Stimulated activated CD8-positive, alpha-beta memory T cell treated with anti-CD3 and anti-CD28 coated beads, Interleukin-12 subunit alpha, Interleukin-12 subunit beta, amount 100 ng/mL, for 1 hour (primary cell): ENCODE results near the gene NCK2.

Experiments used
- DNase-seq: peaks from one replicate; pipeline ENCODE4 v3.0.0-alpha.2; 2020; ENCODE audit warnings: low read depth

Gene NCK2

DNA sequence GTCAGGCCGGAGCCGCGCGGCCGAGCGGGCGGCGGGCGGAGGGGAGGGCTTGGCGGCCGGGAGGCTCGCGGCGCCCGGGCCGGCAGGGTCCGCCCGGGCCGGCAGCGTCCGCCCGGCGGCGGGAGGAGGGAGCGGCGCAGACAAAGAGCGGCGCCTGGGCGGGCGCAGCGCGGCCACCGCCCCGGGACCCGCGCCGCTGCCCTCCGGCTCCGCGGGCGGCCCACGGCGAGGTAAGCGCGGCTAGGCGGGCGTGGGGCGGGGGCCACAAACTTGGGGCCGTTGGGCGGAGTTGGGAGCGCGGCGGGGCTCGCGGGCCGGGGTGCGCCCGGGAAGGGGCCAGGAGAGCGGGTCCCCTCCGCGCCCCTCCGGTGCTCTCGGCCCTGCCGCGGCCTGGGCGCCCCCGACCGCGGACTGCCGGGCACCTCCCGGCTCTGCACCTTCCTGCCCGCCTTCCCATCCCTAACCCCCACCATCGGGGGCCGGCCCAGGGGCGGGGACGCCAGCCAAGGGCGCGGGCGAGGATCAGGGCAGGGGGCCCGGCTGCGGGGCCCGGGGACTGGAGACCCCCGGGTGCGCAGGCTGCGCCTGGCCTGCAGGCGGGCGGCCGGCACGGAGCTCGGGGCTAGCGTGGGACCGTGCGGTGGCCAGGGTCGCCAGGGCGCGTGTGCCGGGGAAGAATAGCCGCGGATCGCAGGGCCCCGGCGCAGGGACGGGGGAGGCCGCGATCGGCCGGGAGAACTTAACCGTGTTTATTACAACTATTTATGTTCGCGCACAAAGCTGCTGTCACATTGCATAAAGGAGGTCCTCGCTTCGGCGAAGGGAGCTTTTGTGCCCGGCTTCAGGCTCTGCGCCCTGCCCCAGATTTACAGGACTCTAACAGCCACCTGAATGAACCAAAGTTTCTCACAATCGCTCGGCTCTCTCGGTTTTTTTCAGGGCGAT, at the start of gene NCK2:
NCK2 (plus strand) TSS at position 4 of the 945 bp plus-strand sequence. CDS start 110,152 bp downstream, outside the sequence.
- DNase-seq, result no peak

- no peak for DNase-seq
These were observed 46.8 kb upstream of the NCK2 start for GRCh38 chr2:105697781-105698449.

DNA sequence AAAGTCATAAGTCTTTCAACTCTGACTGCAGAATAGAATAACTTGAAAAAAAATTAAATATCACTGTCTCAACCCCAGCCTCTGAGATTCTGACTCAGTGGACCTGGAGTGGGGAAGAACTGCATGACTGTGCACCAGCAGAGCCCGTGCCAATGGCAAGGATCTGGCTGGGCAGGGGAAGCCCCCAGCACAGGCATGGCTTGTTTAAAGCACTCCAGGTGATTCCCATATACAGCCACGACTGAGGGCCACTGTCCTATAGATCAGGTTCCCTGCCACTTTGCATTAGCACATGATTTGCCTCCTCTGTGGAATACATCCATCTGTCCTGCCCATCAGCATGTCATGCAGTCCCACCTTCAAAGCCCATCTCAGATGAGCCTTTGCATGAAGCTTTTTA, 45.9 kb upstream of the NCK2 start:
- DNase-seq, result no peak

GRCh38 chr2:105701042-105701441, 43.7 kb upstream of the NCK2 start:
- DNase-seq, result no peak

GRCh38 chr2:105708697-105709096, 36.0 kb upstream of the NCK2 start:
- DNase-seq, result no peak

- no peak for DNase-seq
These were observed 33.3 kb upstream of the NCK2 start for GRCh38 chr2:105711394-105711793.

GRCh38 chr2:105712166-105712915, 32.4 kb upstream of the NCK2 start:
- DNase-seq, result no peak

DNA sequence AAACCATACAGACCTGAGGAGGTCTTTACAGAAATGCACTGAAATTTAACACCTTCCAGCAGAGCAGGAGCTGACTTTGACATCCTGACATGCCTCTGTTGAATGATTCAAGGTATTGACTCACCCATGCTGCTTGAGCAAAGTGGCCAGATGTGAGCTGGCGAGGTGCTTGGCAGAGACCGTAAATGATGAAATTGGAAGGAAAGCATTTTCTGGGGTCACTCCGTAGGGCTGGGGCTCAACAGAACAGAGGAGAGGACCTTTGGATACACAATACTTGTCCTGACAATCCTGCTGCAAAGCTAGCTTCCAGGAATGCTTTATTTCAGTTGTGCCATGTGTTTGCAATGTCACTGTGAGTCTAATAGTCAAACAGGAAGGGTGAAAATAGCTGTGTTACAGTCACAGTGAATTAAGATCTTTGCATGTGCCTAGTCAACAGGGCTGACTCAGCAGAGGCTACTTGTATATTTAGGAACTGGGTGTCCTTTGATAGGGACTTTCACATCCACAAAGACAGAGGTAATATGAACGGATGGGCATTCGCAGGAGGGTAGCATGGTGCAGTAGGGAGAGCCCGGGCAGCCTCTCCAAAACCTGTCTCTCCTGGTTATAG, 31.6 kb upstream of the NCK2 start:
- no peak for DNase-seq

GRCh38 chr2:105714141-105714540, 30.6 kb upstream of the NCK2 start:
- DNase-seq, result no peak

- no peak for DNase-seq
These were observed 25.7 kb upstream of the NCK2 start for GRCh38 chr2:105718846-105719481.

- no peak for DNase-seq
These were observed 22.7 kb upstream of the NCK2 start for GRCh38 chr2:105721991-105722511.

DNA sequence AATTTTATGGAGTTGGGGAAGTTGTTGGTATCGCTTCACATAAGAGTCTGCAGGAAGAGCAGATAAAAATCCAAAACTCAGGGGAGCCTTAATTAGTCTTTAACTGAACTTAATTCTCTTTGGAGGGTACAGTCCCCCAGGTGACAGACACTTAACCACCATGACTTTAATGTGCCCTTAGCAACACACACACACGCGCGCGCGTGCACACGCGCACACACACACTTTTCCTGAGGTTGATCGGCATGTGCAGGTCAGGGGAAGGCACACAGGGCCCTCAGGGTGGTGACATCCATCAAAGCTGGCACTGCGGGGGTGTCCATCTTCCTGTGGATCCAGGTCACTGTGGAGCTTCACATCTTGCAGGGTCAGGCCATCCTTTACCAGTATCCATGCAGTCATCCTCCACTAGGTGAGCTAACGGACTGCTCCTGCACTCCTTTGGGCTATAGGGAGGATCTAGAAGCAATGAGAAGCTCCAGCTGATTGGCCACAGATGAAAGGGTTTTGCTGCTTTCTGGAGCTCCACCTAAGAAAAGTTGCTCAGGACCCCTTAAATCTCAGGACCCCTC, 21.9 kb upstream of the NCK2 start:
- no peak for DNase-seq

DNA sequence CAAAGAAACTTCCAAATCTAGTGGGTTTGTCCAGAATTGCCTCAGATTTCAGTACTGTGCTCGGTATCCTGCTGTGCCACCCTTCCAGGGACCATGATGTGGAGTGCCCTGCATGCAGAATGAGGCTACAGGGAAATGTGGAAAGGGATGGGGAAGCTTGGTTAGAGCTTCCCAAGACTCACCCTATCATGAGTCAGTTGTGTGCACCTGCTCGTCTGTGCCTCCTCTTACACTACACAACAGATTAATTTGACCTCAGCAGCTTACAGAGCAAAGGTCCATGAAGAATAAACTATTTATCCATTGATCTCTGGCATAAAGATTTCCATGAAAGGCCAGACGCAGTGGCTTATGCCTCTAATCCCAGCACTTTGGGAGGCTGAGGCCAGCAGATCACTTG, 21.3 kb upstream of the NCK2 start:
- DNase-seq, result no peak

DNA sequence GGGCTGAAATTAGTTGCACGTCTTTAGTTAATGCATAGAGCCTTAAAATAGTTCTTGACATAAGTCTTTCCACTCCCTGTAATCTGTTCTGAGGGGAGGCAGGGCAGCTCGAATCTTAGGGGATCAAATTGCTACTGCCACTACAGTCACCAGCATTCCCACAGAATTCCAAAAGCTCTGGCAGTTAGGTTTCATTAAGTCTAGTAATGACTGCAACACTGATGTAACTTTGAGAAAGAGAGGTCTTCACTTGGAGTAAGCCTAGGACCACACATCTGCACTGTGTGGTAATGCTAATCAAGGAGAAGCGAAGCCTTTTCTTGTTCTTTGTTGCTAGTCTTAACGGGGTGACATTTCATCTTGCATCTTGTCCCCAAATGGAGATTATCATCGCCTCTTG, 19.3 kb upstream of the NCK2 start:
- no peak for DNase-seq

- no peak for DNase-seq
These were observed 14.5 kb upstream of the NCK2 start for GRCh38 chr2:105730170-105730569.

- no peak for DNase-seq
These were observed 13.2 kb upstream of the NCK2 start for GRCh38 chr2:105731511-105731910.

DNA sequence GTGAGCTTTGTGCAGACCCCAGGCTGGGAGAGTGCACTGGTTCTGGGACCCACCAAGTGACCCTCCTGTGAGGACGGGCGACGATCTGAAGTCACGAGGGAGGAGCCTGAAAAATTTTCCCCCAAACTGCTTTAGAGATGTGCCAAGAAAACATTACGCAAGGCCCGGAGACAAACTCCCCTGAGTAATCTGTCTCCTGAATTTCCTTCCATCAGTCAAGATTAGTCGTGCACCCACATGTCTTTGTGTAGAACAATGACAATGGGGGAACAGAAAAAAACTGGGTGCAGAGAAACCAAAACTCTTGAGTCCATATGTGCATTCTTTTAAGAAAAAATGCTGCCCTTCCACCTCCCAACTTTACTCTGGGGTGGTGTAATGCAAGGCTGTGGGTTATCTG, 12.6 kb upstream of the NCK2 start:
- no peak for DNase-seq

DNA sequence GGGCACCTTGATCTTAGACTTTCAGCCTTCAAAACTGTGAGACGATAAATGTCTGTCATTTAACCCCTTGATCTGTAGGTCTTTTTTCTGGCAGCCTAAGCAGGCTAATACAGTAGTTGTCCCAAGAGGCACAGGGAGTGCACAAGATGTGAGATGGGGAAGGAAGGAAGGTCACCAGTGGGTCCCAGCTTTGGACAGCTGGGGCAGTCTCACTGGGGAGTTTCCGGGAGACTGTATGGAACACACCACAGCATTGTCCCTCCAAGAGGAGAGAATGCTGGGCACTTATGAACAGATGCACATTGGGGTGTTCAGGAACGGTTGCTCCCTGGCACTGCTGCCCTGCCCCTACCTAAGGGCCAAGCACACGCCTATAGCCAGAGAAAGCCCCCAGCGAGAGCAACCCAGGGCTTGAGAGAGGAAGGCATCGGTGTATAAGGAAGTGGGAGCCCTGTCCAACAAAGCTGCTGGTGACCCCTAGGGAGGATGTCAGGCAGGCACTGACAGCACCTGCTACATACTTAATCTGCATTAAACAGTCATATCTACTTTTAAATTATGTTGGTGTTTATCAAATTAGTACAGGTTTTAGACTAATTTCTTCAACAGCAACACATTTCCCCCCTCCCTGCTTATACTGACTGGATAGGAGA, 11.6 kb upstream of the NCK2 start:
- no peak for DNase-seq

- no peak for DNase-seq
These were observed 10.8 kb upstream of the NCK2 start for GRCh38 chr2:105733875-105734274.

DNA sequence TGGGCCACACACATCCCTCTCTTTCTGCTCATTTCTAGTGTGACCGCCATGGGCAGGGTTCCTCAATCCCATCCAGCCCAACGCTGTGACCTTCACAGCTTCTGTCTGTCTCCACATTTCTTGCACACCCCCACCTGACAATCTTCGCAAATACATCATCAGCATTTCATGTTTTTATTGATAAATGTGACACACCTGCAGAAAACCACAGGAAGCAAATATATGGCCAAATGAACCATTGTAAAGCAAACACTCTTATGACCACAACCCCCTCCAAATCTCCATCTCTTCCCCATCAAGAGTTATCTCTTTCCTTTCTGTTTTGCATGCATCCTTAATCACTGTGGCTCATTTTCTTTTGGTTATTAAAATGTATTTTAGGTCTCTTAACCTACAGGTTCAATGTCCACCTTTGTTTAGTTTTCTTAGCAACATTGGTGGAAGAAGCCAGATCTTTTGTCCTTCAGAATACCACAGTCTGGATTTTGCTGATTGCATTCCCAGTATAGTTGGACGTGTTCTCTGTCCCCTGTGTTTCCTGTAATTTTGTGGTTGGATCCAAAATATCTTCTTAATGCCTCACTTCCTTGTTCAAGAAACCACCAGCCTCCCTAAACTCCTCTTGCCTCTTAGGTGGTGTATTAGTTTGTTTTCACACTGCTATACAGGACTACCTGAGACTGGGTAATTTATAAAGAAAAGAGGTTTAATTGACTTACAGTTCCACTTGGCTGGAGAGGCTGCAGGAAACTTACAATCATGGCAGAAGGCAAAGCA, 9.8 kb upstream of the NCK2 start:
- DNase-seq, result no peak
